GM18505 (cell line): Measurements from ENCODE around the gene CEBPG.

ENCODE experiments used
- ATAC-seq: cut with Tn5 transposase; IDR thresholded peaks from one replicate; pipeline ENCODE4 v1.9.1; 2021; ENCODE audit not compliant: unreplicated experiment
- POLR2A ChIP-seq: IDR thresholded peaks from 4 replicates; pipeline ENCODE4 v1.6.1; 2011; ENCODE audit warnings: borderline replicate concordance; ENCODE audit not compliant: insufficient read depth, insufficient read length; ENCODE audit errors: extremely low read depth

Gene CEBPG

GRCh38 chr19:33362508-33363228 lies 10.8 kb upstream of the CEBPG start:
- no peak for TF ChIP-seq POLR2A
- no peak for ATAC-seq

GRCh38 chr19:33363476-33363875 lies 10.0 kb upstream of the CEBPG start:
- no peak for TF ChIP-seq POLR2A
- no peak for ATAC-seq

GRCh38 chr19:33365691-33366090 lies 7.8 kb upstream of the CEBPG start:
- TF ChIP-seq POLR2A, result no peak
- ATAC-seq, result no peak

GRCh38 chr19:33366127-33366526 lies 7.4 kb upstream of the CEBPG start:
- TF ChIP-seq POLR2A, result no peak
- no peak for ATAC-seq

GRCh38 chr19:33366897-33367296 lies 6.6 kb upstream of the CEBPG start:
- no peak for ATAC-seq
- TF ChIP-seq POLR2A, result no peak

- no peak for ATAC-seq
These were observed 5.2 kb upstream of the CEBPG start for GRCh38 chr19:33368074-33368864.

GRCh38 chr19:33370783-33371182 lies 2.7 kb upstream of the CEBPG start:
- TF ChIP-seq POLR2A, result no peak
- ATAC-seq, result no peak

More at GRCh38 chr19:33368074-33368864, 5.2 kb upstream of the CEBPG start:
- no peak for TF ChIP-seq POLR2A

GRCh38 chr19:33374236-33374714 lies 766 bp downstream of the CEBPG start:
- TF ChIP-seq POLR2A, result no peak
- no peak for ATAC-seq

- ATAC-seq, result no peak
- no peak for TF ChIP-seq POLR2A
These were observed 1.8 kb downstream of the CEBPG start for GRCh38 chr19:33375156-33375836.

GRCh38 chr19:33375837-33376159 lies 2.3 kb downstream of the CEBPG start:
- TF ChIP-seq POLR2A, result no peak

GRCh38 chr19:33376423-33376822 lies 2.9 kb downstream of the CEBPG start:
- no peak for TF ChIP-seq POLR2A
- no peak for ATAC-seq

More at GRCh38 chr19:33375837-33376159, 2.3 kb downstream of the CEBPG start:
- no peak for ATAC-seq

- no peak for ATAC-seq
- no peak for TF ChIP-seq POLR2A
These were observed 3.5 kb downstream of the CEBPG start for GRCh38 chr19:33376941-33377557.
